Right hindlimb (tissue), 1 donor: ENCODE results near the gene SPAG8.

ENCODE experiments used
- DNase-seq: peaks from one replicate; pipeline ENCODE4 v3.0.0-alpha.2; 2018

The SPAG8 gene

DNA sequence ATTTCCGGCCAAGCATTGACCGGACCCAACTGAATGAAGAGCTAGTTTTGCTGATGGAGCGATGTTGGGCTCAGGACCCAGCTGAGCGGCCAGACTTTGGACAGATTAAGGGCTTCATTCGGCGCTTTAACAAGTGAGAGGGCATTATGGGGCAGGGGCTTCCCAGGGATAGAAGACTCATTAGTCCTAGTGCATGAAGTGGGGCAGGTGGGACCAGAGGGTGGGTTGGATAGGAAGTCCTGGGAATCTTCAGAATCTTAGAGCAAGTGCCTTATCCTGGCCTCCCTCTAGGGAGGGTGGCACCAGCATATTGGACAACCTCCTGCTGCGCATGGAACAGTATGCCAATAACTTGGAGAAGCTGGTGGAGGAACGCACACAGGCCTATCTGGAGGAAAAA is 6.0 kb downstream of the SPAG8 start:
- no peak for DNase-seq

- no peak for DNase-seq
Observed at GRCh38 chr9:35801328-35802128, 10.5 kb downstream of the SPAG8 start.

DNA sequence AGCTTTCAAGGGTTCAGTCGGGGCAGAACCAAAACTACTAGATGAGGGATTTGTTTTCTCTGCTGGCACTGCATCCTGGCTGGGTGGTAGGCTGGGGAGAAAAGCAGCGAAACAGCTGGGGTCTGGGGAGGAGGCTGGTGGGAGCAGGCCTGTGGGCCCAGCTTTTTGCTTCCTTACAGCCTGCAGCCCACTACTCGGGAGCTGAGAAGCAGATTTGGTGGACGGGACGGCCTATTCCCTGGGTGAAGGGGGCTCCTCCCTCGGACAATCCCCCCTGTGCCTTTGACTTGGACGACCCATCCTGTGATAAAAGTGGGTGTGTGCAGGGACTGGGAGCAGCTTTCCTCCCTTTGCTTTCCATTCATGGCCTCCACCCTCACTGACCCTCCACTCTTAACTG is 11.5 kb downstream of the SPAG8 start:
- no peak for DNase-seq

DNA sequence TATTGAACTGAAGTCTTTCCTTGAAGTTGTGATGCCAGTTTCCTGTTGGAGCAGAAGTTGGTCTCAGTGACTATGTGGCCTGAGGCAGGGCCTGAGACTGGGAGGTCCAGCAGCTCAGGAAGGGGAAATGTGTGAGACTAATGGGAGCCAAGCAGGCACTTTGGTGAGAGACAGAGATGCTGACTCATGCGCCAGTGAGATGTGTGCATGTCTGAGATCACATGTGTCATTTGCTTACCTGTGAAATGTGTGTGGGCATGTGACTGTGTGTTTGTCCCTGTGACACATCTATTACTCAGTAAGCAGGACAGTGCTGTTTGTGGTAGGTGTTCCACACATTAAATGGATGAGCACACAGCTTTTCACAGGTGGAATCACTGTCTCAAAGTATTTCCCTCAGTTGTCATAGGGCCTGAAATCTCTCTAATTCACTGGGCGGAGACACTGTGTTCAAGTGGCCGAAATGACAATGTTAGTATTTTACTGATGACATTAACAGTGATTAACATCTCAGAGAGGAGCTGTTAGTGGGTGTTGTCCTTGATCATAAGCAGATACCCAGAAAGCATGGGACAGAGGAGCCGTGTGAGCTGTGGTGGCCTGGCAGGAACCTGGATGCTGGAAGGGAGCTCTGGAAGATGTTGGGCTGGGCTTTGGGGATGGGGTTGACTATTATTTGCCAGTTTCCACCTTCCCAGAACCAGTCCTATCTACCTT is 13.2 kb downstream of the SPAG8 start:
- no peak for DNase-seq

- no peak for DNase-seq
Observed at GRCh38 chr9:35797311-35798109, 14.6 kb downstream of the SPAG8 start.

DNA sequence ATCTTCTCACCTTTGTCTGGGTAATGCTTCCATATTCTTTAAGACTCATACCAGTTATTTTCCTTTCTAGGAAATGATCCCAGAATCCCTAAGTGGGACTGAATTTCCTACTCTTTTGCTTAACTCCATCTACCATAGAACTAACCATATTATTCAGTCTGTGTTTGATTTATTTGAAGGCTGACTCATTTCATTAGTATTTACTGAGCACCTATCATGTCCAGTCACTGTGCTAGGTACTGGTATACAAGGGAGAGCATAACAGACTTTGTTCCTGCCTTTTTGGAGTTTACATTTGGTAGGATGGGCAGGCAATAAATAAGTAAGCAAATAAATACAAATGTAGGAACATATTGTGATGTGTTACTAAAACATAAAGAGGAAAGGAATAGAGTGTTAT is 16.4 kb downstream of the SPAG8 start:
- no peak for DNase-seq

DNA sequence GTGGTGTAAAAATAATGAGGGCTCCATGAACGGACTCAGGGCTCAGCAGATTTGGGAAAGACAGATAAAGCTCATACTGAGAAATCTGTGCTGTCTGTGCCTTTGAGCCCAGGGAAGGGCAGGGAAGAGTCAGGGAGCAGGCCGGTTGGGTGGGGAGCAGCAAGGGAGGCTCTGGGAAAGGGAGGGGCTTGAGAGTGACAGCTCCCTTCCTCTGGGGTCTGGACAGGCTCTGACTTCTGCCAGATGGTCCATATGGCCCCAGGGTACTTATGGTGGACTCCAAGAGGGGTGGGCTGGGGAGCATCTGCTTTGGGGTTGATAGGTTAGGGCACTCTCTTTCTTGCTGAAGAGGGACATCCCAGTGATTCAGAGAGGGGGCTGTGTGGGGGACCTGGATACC is 18.6 kb downstream of the SPAG8 start:
- no peak for DNase-seq

DNA sequence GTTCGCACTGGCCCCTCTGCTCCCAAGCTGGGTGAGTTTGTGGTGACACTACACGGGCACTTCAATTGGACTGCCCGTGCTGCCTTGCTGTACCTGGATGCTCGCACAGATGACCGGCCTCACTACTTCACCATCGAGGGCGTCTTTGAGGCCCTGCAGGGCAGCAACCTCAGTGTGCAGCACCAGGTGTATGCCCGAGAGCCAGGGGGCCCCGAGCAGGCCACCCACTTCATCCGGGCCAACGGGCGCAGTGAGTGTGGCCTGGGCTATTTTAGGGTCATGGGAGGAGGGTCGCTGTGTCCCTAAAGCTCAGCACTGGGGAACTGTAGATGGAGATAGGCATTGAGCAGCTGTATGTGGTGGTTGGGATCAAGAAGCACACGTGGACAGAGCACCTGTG is 19.2 kb downstream of the SPAG8 start:
- DNase-seq, result no peak

DNA sequence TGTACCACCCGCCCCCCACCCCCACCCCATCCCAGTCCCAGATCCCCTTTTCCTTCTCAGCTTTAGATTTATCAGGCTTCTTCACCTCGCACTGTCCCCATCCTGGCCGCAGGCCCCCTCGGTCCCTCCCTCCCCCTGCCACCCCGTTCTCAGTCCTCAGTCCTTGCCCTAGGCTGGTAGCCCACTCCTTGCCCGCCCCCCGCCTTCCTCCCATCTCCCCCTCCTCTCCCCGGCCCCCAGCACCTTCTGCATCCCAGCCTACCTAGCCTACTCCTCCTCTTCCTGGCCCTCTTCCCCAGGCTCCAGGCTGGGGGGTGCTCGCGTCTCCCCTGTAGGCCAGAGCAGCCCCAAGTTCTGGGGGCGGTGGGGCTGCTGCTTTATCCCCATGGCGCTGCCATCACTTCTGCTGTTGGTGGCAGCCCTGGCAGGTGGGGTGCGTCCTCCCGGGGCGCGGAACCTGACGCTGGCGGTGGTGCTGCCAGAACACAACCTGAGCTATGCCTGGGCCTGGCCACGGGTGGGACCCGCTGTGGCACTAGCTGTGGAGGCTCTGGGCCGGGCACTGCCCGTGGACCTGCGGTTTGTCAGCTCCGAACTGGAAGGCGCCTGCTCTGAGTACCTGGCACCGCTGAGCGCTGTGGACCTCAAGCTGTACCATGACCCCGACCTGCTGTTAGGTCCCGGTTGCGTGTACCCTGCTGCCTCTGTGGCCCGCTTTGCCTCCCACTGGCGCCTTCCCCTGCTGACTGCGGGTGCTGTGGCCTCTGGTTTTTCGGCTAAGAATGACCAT is 19.8 kb downstream of the SPAG8 start:
- no peak for DNase-seq

- peak; percentile 75 for DNase-seq
Observed at GRCh38 chr9:35791297-35791921, 20.7 kb downstream of the SPAG8 start, which contains the start of gene NPR2. Gene NPR2 (plus strand): TSS chr9:35791591. CDS start chr9:35792409, 818 bp downstream.

DNA sequence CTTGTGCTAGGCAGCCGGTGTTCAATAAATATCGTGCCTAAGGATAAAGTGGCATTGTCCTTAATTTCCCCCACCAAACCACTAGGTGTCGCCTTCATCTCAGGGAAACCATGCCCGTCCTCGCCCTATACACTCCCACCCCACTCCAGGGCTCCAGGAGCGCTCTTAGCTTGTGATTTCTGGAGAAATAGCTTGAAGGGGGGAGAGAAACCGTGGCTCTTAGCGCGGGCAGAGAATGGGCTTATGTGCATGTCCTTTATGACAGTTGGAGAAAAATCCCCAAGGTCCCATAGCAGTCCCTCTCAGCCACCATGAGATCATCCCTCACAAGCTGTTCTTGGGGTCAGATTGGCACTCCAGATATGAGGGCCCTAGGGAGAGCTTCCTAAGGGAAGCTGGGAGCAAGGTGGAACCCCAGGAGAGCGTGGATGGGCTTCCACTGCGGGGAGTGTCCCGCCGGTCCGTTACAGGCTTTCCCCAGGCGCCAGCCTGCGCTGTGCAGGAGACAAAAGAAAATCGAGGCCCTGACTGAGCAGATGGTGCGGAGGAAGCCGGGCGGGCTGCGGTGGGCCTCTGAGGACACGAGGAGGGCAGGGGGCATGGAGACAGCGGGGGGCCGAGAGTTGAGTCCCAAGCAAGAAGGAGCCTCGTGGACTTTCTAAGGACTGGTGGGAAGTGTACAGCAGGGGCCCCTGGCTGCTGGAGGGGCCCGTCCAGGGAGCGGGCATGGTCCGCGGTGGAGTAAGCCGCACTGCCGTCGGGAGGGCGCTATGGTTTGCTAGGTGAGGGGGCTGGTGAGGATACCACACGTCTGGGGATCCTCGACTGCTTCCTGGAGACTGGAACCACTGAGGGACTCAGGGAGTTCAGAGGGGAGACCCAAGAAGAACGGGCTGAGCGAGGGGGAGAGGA is 21.4 kb downstream of the SPAG8 start:
- DNase-seq, result peak; percentile 87

DNA sequence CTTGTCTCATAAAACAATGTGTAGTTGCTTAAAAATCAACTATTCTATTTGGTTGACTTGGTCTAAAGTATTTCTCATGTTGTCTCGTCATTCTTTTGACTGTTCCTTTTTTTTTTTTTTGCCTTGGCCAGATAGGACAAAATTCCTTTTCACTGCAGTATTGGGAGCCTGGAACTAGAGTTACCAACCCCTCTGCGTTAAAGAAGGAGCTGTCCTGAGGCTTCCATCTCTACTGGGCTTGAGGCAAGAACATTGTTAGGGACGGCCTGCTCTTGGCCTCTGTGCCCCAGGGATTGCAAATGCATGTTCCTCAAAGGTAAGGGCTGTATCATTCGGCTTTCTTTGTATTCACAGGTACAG is 22.1 kb downstream of the SPAG8 start:
- no peak for DNase-seq

DNA sequence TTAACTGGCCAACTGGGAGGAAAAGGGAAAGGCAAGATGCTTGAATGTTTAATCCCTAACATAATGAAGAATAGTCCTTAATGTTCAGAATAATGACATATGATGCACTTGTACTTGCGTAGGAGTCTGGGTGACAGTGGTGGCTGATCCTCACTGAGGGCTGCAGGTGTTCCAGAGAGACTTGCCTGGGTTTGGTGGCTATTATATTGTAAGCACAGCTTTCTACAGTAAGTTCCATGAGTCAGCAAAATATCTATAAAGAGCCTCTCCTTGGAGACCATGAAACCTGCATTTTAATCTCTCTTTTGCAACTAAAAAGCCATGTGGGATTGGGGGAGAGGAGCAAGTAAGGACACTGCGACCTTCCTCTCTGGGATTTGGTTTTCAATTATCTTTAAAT is 22.5 kb downstream of the SPAG8 start:
- no peak for DNase-seq

DNA sequence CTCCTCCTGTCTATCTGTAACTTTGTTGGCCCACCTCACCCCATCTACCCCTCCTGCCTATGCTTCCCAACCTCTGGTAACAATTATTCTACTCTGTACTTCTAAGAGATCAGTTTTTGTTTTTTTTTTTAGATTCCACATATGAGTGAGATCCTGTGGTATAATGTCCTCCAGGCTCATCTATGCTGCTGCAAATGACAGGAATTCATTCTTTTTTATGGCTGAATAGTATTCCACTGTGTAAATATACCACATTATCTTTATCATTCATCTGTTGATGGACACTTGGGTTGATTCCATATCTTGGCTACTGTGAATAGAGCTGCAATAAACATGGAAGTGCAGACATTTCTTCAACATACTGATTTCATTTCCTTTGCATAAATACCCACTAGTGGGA is 28.6 kb downstream of the SPAG8 start:
- no peak for DNase-seq

GRCh38 chr9:35781066-35781465 is 31.0 kb downstream of the SPAG8 start:
- no peak for DNase-seq

- DNase-seq, result no peak
Observed at GRCh38 chr9:35778496-35778895, 33.6 kb downstream of the SPAG8 start.

DNA sequence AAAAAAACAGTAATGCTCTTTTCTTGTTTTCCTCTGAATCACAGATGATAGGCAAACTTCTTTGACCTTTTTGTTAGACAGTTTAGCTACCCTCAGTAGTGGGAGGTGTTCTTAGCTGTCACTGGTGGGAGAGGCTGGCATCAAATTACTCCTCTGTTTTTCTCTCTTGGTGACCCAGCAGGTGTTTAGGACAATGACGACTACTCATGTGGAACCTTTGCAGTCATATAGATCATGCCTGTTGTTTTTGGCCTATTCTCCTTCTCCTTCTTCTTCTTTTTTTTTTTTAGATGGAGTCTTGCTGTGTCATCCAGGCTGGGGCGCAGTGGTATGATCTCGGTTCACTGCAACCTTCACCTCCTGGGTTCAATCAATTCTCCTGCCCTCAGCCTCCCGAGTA is 36.0 kb downstream of the SPAG8 start:
- DNase-seq, result no peak

GRCh38 chr9:35774907-35775635 is 37.0 kb downstream of the SPAG8 start:
- DNase-seq, result no peak

DNA sequence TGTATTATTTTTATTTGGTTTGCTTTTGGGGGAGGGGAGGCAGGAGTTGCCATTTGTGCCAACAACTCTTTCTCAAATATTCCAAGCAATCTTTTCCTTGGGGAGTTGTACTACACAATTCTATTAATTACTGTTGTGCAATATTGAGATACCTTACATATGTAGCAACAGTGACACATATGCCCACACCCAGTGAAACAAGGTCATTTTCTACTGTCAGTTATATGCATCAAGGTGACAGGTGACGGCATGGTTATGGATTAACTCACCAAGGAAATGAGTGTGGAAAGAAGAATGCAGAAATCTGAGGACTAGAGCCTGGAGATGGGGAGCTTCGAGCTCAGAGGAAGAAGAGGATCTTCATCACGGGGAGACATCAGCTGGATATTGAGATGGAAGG is 40.1 kb downstream of the SPAG8 start:
- DNase-seq, result no peak

- DNase-seq, result peak; percentile 35
Observed at GRCh38 chr9:35771534-35771933, 40.5 kb downstream of the SPAG8 start.

GRCh38 chr9:35771075-35771433 is 41.0 kb downstream of the SPAG8 start:
- DNase-seq, result no peak
